ENCODE results near the gene ENDOD1. TPM values are rescaled to one million over a fixed set of nuclear protein-coding genes. Genes with fewer than 3 reads are reported as not detected.

Gene ENDOD1
- total RNA-seq, 6 experiments from 2014 or later: 3.8 to 8.0 (median 6.2) TPM

Other genes starting within 250 kb of the ENDOD1 start
- 10 to 100 TPM; 23.5 to 31.0 (median 26.7) TPM for gene CWC15, start 116.3 kb upstream of the ENDOD1 start, total RNA-seq
- gene KDM4D, start 116.1 kb upstream of the ENDOD1 start, total RNA-seq: under 1 TPM; 0.07 to 0.80 (median 0.18) TPM
- gene KDM4E, start 64.6 kb upstream of the ENDOD1 start, total RNA-seq: not detected
- not detected for gene KDM4F, start 40.4 kb upstream of the ENDOD1 start, total RNA-seq
- 10 to 100 TPM; 12.5 to 25.1 (median 19.9) TPM for gene SRSF8, start 22.9 kb upstream of the ENDOD1 start, total RNA-seq
- gene SESN3, start 141.4 kb downstream of the ENDOD1 start, total RNA-seq: 1 to 10 TPM; 2.8 to 8.8 (median 5.5) TPM

Data from right lobe of liver (tissue), 5 donors.